H1 (cell line): ENCODE results near the gene KLHL41. TPM values are rescaled to one million over a fixed set of nuclear protein-coding genes. Genes with fewer than 3 reads are reported as not detected.

ENCODE experiments used
- EGR1 ChIP-seq: IDR thresholded peaks from 2 replicates; pipeline ENCODE4 v1.6.1; 2011; ENCODE audit warnings: low read depth, low read length, borderline replicate concordance
- GABPA ChIP-seq: IDR thresholded peaks from 2 replicates; pipeline ENCODE4 v1.6.1; 2011; ENCODE audit warnings: mild to moderate bottlenecking, low read length, moderate library complexity, borderline replicate concordance; ENCODE audit not compliant: insufficient read depth
- JUN ChIP-seq: IDR thresholded peaks from 2 replicates; pipeline ENCODE4 v1.6.1; 2011; ENCODE audit warnings: low read depth, mild to moderate bottlenecking, improper control_type of control experiment, low read length
- KDM1A ChIP-seq: fragments of 200-600, 300-600 bp; sonication (generic); IDR thresholded peaks from 2 replicates; pipeline ENCODE4 v1.7.1; 2016; ENCODE audit warnings: mild to moderate bottlenecking, low read length, borderline replicate concordance
- NRF1 ChIP-seq: IDR thresholded peaks from 2 replicates; pipeline ENCODE4 v1.6.1; 2011; ENCODE audit warnings: mild to moderate bottlenecking, low read depth, low read length, improper control_type of control experiment
- RAD21 ChIP-seq, 2 experiments: IDR thresholded peaks in 1 of 2; conservative IDR thresholded peaks in 1 of 2; 2 replicates each; pipeline ENCODE4 v1.6.1; 2011; ENCODE audit warnings: low read depth in 2 of 2, low read length in 2 of 2, improper control_type of control experiment in 1 of 2, inconsistent platforms in 1 of 2, mild to moderate bottlenecking in 1 of 2, moderate library complexity in 1 of 2
- RBBP5 ChIP-seq: IDR thresholded peaks from 2 replicates; pipeline ENCODE4 v1.7.1; 2012; ENCODE audit warnings: low read depth, mild to moderate bottlenecking, inconsistent platforms, low read length, moderate library complexity, borderline replicate concordance
- TCF12 ChIP-seq: IDR thresholded peaks from 2 replicates; pipeline ENCODE4 v1.6.1; 2011; ENCODE audit warnings: low read depth, mild to moderate bottlenecking, low read length
- polyA plus RNA-seq, 7 experiments: library from polyadenylated mRNA; depleted of rRNA in 3 of 7; stranded (reverse) in 5 of 7; unstranded in 2 of 7; fragments of >200 nt in 5 of 7; fragments of 200-250 nt in 2 of 7; gene quantifications; 1 replicate in 5 of 7; 2 replicates in 1 of 7; 4 replicates in 1 of 7; pipeline versions ENCODE4 v1.2.1 to v1.2.3, GENCODE V29; 2011 to 2013; ENCODE audit warnings: missing spikeins in 2 of 7, mixed read lengths in 2 of 7
- total RNA-seq: library from RNA; stranded (reverse); fragmentation: NEBNext Ultra II Directional; extraction: Animal tissue kit (Norgen Biotek cat#: 25700); gene quantifications from 2 replicates; pipeline ENCODE4 v1.2.1, GENCODE V29; 2021

Gene KLHL41
- total and polyA plus RNA-seq, 2 of the 8 experiments (the other 6 are each of a cell fraction or from before 2014, with no cell fraction given), result not detected

DNA sequence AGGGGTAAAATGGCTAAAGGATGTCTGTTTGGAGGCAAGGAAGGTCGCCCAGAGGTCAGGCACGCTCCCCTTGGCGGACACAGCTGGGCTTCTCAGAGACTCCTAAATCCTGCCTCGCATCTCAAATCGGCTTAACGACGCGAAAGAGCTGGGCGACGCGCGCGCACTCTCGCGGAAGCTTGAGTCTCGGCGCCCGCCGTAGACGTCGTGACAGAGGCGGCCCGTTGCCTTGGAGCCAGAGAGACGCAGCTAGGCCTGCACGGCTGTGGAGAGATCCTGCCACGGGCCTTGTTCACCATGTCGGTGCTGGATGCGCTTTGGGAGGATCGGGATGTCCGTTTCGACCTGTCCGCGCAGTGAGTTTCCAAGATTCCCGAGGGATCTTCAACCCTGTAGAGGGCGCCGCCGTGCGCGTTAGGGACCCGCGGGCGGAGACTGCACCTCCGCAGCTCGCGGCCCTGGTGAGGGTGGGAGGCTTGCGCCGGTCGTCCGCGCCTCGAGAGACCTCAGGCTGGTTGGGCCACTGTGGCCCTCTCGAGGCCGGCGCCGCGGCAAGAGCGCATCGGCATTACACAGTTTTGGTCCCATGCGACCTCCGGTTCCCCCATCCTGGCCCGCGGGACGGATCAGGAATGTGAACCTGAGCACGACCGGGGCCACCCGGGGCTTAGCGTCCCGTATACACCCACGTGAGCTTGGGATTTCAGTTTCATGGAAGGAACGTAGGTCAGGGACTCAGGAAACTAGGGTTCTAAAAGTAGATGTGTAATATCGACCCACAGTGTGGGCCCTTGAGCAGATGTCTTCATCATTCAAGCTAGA is 30.0 kb upstream of the KLHL41 start, which contains the start of gene BBS5 (continued):
- TF ChIP-seq NRF1 (no peak), EGR1 (no peak), JUN (no peak), RBBP5 (no peak), GABPA (no peak), TCF12 (no peak), RAD21 (IDR thresholded peaks at IDR 0.05 in 1 of 2, conservative IDR thresholded peaks at IDR 0.05 in 1 of 2; ENCODE audit: low read depth in 2 of 2, low read length in 2 of 2) (peak; percentile 29 to 42; a peak in 3 of 4 replicates), KDM1A (no peak)
